GM18951 (cell line): ENCODE data around the gene ZNF32.
"Not testable (repeated sequence)": the region's sequence is repeated elsewhere in the genome, so short reads cannot be mapped to it uniquely, and the experiment has no call there.

Experiments used
- POLR2A ChIP-seq: IDR thresholded peaks from 4 replicates; pipeline ENCODE4 v1.6.1; 2011; ENCODE audit warnings: mild to moderate bottlenecking; ENCODE audit not compliant: insufficient read length, insufficient read depth; ENCODE audit errors: extremely low read depth
- in situ Hi-C: fragments of 300-500 bp; cut with MboI; formaldehyde crosslinking; loops from one replicate; pipeline ENCODE4 v1.12.0; 2022; ENCODE audit warnings: low sequenced_read_pairs, mixed read lengths, inconsistent platforms; ENCODE audit not compliant: unreplicated experiment

The ZNF32 gene

GRCh38 chr10:43669386-43669785 is 20.7 kb upstream of the ZNF32 start:
- TF ChIP-seq POLR2A, result no peak
- in situ Hi-C loops, result loop anchor here (25.0 kb wide), 2 partner anchors 693 to 1193 kb away; no protein-coding TSS in a partner anchor

GRCh38 chr10:43667761-43668386 is 19.2 kb upstream of the ZNF32 start:
- TF ChIP-seq POLR2A, result no peak
- in situ Hi-C loops, result loop anchor here (25.0 kb wide), 2 partner anchors 694 to 1194 kb away; no protein-coding TSS in a partner anchor

DNA sequence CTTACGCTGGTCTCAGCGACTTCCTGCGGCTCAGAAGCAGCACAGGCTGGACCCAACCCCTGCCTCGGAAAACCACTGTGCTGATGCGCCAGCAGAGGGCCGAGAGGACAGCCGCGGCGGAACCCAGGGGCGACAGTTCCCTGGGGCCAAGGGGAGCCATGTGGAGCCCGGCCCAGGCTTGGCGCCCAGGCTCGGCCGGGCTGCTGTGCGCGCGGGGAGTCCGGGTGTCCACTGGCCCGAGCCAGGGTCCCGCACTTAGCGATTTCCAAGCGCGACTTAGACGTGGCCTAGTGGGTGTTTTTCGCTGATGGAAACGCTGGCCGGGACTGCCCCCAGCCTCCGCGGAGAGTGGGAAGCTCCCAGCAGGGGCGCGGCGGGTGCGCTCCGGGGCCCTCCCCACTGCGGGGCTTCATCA is 18.6 kb upstream of the ZNF32 start:
- in situ Hi-C loops, result loop anchor here (25.0 kb wide), 2 partner anchors 695 to 1195 kb away; no protein-coding TSS in a partner anchor

DNA sequence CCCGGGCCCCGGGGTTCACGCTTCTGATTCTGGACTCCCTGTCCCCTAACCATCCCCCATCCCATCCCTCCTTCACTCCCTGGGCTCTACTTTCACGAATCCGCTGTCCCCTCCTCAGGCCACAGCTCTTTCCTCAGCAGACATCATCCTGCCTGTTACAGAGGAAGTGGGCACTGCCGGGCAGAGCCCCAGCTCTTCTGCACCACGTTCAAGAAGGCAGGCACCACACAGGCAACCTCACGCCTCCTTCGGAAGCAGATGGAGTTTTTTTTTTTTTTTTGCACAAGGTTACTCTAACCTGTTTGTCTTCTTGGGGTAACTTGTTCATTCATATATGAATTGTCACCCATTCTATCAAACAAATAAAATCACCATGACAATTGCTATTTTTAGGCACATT is 17.9 kb upstream of the ZNF32 start:
- in situ Hi-C loops, result loop anchor here (25.0 kb wide), 2 partner anchors 696 to 1196 kb away; no protein-coding TSS in a partner anchor
- no peak for TF ChIP-seq POLR2A

More for the DNA sequence above, 18.6 kb upstream of the ZNF32 start:
- TF ChIP-seq POLR2A, result no peak

DNA sequence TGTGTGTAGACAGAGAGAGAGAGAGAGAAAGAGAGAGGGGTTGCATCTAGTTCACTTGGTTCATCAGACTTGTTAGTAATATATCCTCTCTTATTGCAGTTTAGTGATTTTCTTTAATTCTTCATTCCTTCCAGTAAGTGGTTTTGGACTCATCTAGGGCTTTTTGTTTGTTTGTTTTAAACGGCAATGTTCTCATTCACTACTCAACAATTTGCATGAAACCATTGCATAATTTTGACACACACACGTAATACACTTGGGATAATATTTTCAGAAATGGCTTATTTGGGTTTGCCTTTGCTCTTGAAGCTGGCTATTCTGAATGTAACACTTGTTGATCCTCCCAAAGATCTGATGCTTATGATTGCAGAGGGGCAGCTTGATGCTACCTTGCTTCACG is 16.4 kb upstream of the ZNF32 start:
- in situ Hi-C loops, result loop anchor here (25.0 kb wide), 2 partner anchors 697 to 1197 kb away; no protein-coding TSS in a partner anchor
- no peak for TF ChIP-seq POLR2A

DNA sequence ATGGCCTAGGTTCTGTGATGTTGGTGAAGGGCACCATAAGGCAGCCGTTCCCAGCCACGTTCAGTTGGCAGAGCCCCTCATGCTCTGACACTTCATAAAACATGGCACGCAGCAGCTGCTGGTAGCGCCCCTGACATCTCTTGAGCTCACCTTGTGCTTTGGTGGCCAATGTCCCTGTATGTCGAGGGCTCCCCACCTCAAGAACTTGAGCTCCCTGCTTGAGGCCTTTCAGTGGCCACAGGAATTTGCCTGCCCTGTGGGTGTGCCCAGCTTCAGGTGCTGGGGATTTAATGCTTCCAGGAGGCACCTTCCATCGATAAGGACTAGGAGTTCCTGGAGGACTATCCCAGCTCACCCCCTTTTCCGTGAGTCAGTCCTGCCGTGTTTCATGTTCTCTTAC is 9.5 kb upstream of the ZNF32 start:
- in situ Hi-C loops, result loop anchor here (25.0 kb wide), 2 partner anchors 704 to 1204 kb away; no protein-coding TSS in a partner anchor
- TF ChIP-seq POLR2A, result no peak

- in situ Hi-C loops, result loop anchor here (25.0 kb wide), 2 partner anchors 707 to 1207 kb away; no protein-coding TSS in a partner anchor
- no peak for TF ChIP-seq POLR2A
Measured at GRCh38 chr10:43655311-43655710, 6.6 kb upstream of the ZNF32 start.

GRCh38 chr10:43653746-43654145 is 5.1 kb upstream of the ZNF32 start:
- no peak for TF ChIP-seq POLR2A
- in situ Hi-C loops, result loop anchor here (25.0 kb wide), 2 partner anchors 709 to 1209 kb away; no protein-coding TSS in a partner anchor

DNA sequence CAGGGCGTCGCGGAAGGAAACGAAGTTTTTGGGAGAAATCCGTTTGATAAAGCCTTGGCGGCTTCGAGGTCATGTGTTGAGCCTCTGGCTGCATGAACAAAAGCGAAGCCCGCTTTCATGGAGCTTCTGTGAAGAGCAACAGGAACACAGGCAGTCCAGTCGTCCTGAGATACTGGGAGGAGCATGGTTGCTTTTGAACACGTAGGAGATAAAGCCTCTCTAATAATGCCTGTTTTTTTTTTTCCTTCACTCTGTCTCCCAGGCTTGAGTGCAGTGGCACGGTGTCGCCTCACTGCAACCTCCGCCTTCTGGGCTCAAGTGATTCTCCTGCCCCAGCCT is 473 bp upstream of the ZNF32 start:
- in situ Hi-C loops, result no loop called here

DNA sequence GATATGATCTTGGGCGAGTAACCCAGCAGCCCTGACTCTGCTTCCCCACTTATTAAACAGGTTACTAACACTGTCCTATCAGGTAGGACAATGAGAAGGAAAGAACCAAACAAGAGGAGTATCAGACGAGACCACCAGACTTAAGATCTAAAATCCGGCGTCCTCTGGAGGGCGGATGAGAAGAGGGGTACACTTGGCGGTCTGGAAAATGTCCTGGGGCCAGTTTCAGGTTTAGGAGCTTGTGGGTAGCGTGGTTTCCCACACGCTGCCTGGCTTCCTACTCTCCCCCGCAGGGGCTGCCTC is 635 bp downstream of the ZNF32 start:
- in situ Hi-C loops, result no loop called here
- no peak for TF ChIP-seq POLR2A

More for the DNA sequence above, 473 bp upstream of the ZNF32 start:
- no peak for TF ChIP-seq POLR2A

GRCh38 chr10:43647576-43647975 is 1.1 kb downstream of the ZNF32 start:
- in situ Hi-C loops, result no loop called here
- no peak for TF ChIP-seq POLR2A

- in situ Hi-C loops, result no loop called here
- no peak for TF ChIP-seq POLR2A
Measured at GRCh38 chr10:43645866-43646265, 2.8 kb downstream of the ZNF32 start.

- no peak for TF ChIP-seq POLR2A
- in situ Hi-C loops, result no loop called here
Measured at GRCh38 chr10:43644252-43644651, 4.4 kb downstream of the ZNF32 start.

DNA sequence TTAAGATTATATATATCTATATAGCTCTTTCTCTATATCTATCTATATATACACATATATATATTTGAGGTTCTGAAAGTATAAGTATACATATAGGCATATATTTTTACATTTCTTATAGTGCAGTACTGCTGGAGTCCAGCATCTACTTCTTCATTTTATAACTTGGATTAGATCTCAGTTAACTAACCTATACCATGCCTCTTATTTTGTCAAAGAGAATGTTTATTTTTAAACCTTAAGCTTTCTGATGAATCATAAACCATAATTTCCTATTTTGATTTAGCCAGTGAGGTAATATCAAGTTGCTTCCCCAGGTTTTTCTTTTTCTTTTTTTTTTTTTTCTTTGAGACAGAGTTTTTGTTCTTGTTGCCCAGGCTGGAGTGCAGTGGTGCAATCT is 8.1 kb downstream of the ZNF32 start:
- no peak for TF ChIP-seq POLR2A
- in situ Hi-C loops, result no loop called here

GRCh38 chr10:43635816-43636215 is 12.9 kb downstream of the ZNF32 start:
- in situ Hi-C loops, result not testable (repeated sequence)
